Raji (cell line): ENCODE measurements around the gene LRRC52.

Source experiments
- POLR2A ChIP-seq: IDR thresholded peaks from 2 replicates; pipeline ENCODE4 v1.6.1; 2011; ENCODE audit warnings: low read depth, low read length, control low read depth; ENCODE audit not compliant: insufficient read depth

Gene LRRC52

DNA sequence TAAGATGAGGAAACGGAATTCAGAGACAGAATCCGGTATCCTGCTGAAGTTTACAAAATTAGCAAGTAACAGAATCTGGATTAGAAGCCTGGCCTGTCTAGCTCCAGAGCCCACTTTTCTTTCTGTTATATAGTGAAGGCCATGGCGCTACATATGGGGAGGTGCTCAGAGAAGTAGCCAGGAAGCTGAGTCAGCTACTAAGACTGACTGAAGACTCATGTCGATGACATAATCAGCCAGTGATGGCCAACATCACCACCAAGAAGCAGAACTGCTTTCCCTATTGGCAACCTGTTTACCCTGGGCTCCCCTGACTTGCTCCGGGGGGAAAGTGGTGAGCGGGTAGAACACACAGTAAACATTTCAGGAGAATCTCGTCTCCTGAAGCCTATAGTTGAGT, 18.8 kb downstream of the LRRC52 start:
- no peak for TF ChIP-seq POLR2A

GRCh38 chr1:165563551-165563950, 19.8 kb downstream of the LRRC52 start:
- no peak for TF ChIP-seq POLR2A

- TF ChIP-seq POLR2A = no peak
Observed at GRCh38 chr1:165564561-165564960, 20.8 kb downstream of the LRRC52 start.

- TF ChIP-seq POLR2A = no peak
Observed at GRCh38 chr1:165565751-165566490, 22.1 kb downstream of the LRRC52 start.

GRCh38 chr1:165570078-165570477, 26.3 kb downstream of the LRRC52 start:
- TF ChIP-seq POLR2A = no peak

DNA sequence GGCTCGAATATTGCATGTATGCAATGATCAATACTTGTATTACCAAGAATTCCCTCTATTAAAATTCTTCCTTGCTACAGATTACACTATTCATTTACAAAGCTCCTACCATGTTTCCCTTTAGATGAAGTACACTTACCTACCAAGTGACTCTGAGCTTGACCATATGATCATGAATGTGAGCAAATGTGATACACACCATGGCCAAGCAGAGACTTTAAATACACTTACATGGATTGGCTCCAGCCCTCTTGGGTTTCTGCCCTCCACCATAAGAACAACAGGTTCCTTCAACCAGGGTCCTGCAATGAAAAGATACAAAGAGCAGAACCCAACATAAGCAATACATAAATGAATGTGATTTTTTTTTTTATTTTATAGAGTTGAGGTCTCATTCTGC, 30.0 kb downstream of the LRRC52 start:
- no peak for TF ChIP-seq POLR2A

GRCh38 chr1:165574295-165574694, 30.5 kb downstream of the LRRC52 start:
- TF ChIP-seq POLR2A = no peak

GRCh38 chr1:165575468-165576099, 31.8 kb downstream of the LRRC52 start:
- no peak for TF ChIP-seq POLR2A

GRCh38 chr1:165576536-165576935, 32.7 kb downstream of the LRRC52 start:
- no peak for TF ChIP-seq POLR2A

- TF ChIP-seq POLR2A = no peak
Observed at GRCh38 chr1:165577707-165578106, 33.9 kb downstream of the LRRC52 start.

- TF ChIP-seq POLR2A = no peak
Observed at GRCh38 chr1:165580931-165581871, 37.4 kb downstream of the LRRC52 start.

- no peak for TF ChIP-seq POLR2A
Observed at GRCh38 chr1:165581926-165582325, 38.1 kb downstream of the LRRC52 start.

- TF ChIP-seq POLR2A = no peak
Observed at GRCh38 chr1:165586398-165586797, 42.6 kb downstream of the LRRC52 start.

- TF ChIP-seq POLR2A = no peak
Observed at GRCh38 chr1:165592945-165593823, 49.4 kb downstream of the LRRC52 start.

DNA sequence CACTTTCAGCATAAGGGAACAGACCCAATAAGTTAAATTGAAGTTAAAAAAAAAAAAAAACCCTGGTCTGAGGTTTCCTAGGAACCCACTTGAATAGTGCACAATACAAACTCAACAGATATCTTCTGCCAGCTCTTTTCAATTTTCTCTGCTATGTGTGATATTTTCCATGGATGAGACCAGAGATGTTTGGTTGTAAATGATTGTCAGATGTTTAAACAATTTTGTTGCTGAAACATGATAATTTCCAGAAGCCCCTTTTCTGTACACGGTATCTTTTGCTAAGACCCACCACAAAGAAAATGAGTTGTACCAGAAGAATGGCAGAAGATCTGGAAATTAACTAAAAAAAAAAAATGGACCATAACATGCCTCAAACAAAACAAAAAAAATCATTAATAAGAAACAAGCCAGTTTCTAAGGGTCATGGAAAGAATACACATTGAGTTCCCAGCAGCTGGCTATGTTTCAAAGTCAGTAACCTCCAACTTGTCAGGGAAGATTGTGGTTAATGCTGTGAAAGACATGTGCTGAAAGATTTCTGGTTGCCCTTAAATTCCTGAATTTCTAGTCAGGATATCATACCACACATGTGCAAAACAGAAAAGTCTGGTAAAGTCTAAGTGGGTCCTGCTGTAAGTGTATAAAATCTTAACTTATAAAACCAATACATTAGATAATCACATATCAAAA, 51.6 kb downstream of the LRRC52 start:
- TF ChIP-seq POLR2A = no peak
